ENCODE measurements around the gene SPACA9. TPM values are rescaled to one million over a fixed set of nuclear protein-coding genes. Genes with fewer than 3 reads are reported as not detected.

The SPACA9 gene
- total and polyA plus RNA-seq, 2 experiments from 2014 or later = 1.1 to 1.5 TPM

DNA sequence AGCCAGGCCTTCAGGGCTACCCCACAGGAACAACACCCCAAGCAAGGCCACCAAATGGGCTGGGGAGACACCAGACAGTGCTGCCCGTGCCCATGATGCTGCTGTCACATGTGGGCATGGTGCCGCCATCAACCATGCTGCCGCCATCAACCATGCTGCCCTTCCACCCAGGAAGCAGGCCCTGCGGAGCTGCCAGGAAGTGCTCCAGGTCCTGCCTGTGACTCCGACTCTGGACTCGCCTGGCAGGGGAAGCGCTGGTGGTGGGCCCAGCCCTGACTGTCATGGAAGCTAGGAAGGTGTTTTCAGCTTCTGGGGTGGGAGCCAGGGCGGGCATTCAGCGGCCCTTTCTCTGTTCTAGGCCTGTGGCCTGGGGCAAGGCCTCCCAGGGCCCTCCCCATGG, 9.4 kb upstream of the SPACA9 start (continued):
- no peak for TF ChIP-seq ZNF462 (CRISPR knock-in tag; IDR thresholded peaks at IDR 0.05)
- TF ChIP-seq ZNF331 (CRISPR knock-in tag; IDR thresholded peaks at IDR 0.05; ENCODE audit: low read depth) = no peak
- no peak for TF ChIP-seq CTCF (conservative IDR thresholded peaks at IDR 0.05; ENCODE audit: low read depth in 2 of 2)
- no peak for TF ChIP-seq ZNF114 (CRISPR knock-in tag; IDR thresholded peaks at IDR 0.05)
- TF ChIP-seq EZH2phosphoT487 (IDR thresholded peaks at IDR 0.05; ENCODE audit: unreplicated experiment) = no peak
- no peak for TF ChIP-seq CREB1 (CRISPR knock-in tag; IDR thresholded peaks at IDR 0.05; ENCODE audit: low read depth)
- no peak for TF ChIP-seq ETS1 (IDR thresholded peaks at IDR 0.05)
- TF ChIP-seq, protein P1, sequence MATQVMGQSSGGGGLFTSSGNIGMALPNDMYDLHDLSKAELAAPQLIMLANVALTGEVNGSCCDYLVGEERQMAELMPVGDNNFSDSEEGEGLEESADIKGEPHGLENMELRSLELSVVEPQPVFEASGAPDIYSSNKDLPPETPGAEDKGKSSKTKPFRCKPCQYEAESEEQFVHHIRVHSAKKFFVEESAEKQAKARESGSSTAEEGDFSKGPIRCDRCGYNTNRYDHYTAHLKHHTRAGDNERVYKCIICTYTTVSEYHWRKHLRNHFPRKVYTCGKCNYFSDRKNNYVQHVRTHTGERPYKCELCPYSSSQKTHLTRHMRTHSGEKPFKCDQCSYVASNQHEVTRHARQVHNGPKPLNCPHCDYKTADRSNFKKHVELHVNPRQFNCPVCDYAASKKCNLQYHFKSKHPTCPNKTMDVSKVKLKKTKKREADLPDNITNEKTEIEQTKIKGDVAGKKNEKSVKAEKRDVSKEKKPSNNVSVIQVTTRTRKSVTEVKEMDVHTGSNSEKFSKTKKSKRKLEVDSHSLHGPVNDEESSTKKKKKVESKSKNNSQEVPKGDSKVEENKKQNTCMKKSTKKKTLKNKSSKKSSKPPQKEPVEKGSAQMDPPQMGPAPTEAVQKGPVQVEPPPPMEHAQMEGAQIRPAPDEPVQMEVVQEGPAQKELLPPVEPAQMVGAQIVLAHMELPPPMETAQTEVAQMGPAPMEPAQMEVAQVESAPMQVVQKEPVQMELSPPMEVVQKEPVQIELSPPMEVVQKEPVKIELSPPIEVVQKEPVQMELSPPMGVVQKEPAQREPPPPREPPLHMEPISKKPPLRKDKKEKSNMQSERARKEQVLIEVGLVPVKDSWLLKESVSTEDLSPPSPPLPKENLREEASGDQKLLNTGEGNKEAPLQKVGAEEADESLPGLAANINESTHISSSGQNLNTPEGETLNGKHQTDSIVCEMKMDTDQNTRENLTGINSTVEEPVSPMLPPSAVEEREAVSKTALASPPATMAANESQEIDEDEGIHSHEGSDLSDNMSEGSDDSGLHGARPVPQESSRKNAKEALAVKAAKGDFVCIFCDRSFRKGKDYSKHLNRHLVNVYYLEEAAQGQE (IDR thresholded peaks at IDR 0.05; ENCODE audit: unreplicated experiment) = no peak

All from GM23338 (cell line).